Activated B cell treated with CpG ODN at 0.5 μM for 24 hours (primary cell): ENCODE measurements around the gene HLCS. TPM values are rescaled to one million over a fixed set of nuclear protein-coding genes. Genes with fewer than 3 reads are reported as not detected.

ENCODE experiments used
- ATAC-seq: fragments of 200-7000 bp; cut with Tn5 transposase; one replicate; pipeline ENCODE4 v1.10.0; 2021; ENCODE audit warnings: low read depth, mild to moderate bottlenecking, moderate library complexity
- CTCF ChIA-PET: fragments of 350-600 bp; sonication (Branson Sonifier 250); formaldehyde crosslinking; loops from one replicate; lab custom pipeline; 2021; ENCODE audit warnings: antibody characterized with exemption; lab: Charles Lee
- POLR2A ChIA-PET: fragments of 350-600 bp; sonication (Branson Sonifier 250); formaldehyde crosslinking; loops from one replicate; lab custom pipeline; 2021; ENCODE audit warnings: antibody characterized with exemption; lab: Charles Lee
- DNase-seq: peaks from one replicate; pipeline ENCODE4 v3.0.0; 2022
- H3K27ac Mint-ChIP-seq: one replicate; pipeline ENCODE4 v1.8.0; 2020; ENCODE audit warnings: mixed read lengths
- H3K27me3 Mint-ChIP-seq: one replicate; pipeline ENCODE4 v1.8.0; 2021; ENCODE audit warnings: mixed read lengths
- H3K36me3 Mint-ChIP-seq: one replicate; pipeline ENCODE4 v1.8.0; 2021; ENCODE audit warnings: low read depth, mixed read lengths
- H3K4me1 Mint-ChIP-seq: one replicate; pipeline ENCODE4 v1.8.0; 2021; ENCODE audit warnings: mixed read lengths
- H3K4me3 Mint-ChIP-seq: one replicate; pipeline ENCODE4 v1.8.0; 2020; ENCODE audit warnings: mild to moderate bottlenecking, mixed read lengths
- H3K9me3 Mint-ChIP-seq: one replicate; pipeline ENCODE4 v1.8.0; 2020; ENCODE audit warnings: mixed read lengths
- intact Hi-C: fragments of 100-400 bp; cut with micrococcal nuclease; formaldehyde crosslinking; loops from one replicate; pipeline ENCODE4 v1.15.1; 2024
- total RNA-seq: library from RNA; stranded (reverse); gene quantifications from 2 replicates; pipeline ENCODE4 v1.2.3, GENCODE V29; 2022
- TF ChIP-seq, protein P1 (sequence below): fragments of 200-600 bp; IDR thresholded peaks from one replicate; pipeline ENCODE4 v1.8.0; 2022; ENCODE audit warnings: antibody characterized with exemption, mild to moderate bottlenecking

Gene HLCS
- total RNA-seq, 1 donor from 2014 or later = 10.6 TPM

DNA sequence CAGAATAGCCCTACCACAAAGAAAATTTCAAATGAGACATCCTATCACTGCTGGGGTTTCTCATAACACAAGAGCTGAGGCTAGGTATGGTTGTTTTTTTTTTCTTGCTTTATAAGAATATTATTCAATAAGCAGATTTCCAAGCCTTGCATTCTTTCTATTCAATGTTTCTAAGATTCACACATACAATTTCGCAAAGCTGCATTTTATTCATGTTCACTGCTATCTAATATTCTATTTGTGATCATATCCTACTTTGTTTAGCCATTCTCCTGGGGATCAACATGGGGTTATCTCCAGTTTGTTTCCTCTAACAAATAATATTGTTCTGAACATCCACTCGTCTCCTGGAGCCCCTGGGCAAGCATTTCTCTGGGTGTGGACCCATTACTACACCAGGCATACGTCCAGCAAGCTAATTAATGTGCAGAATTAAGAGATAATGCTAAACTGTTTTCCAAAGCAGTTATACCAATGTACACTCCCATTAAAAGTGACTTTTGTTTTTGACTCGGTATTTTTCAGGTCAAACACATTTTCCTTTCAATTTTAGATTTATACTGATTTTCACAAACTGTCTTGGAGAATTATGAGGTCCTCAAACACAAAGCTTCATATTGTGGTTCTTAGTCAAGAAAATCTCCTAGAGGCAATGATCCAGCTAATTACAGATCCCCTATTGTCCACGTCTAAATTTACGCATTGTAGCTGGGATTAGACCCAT is 15.7 kb upstream of the HLCS start:
- ChIA-PET CTCF (no interaction called here), POLR2A (no interaction called here)
- Mint-ChIP-seq H3K9me3 (no peaks in the 10 kb centered on the region), H3K4me1 (peaks cover 18% of the 10 kb centered on the region), H3K36me3 (no peaks in the 10 kb centered on the region), H3K27ac (no peak overlapping the region), H3K4me3 (no peak overlapping the region), H3K27me3 (peaks cover 4% of the 10 kb centered on the region)
- ATAC-seq (no peak), DNase-seq (no peak)
- TF ChIP-seq, protein P1, sequence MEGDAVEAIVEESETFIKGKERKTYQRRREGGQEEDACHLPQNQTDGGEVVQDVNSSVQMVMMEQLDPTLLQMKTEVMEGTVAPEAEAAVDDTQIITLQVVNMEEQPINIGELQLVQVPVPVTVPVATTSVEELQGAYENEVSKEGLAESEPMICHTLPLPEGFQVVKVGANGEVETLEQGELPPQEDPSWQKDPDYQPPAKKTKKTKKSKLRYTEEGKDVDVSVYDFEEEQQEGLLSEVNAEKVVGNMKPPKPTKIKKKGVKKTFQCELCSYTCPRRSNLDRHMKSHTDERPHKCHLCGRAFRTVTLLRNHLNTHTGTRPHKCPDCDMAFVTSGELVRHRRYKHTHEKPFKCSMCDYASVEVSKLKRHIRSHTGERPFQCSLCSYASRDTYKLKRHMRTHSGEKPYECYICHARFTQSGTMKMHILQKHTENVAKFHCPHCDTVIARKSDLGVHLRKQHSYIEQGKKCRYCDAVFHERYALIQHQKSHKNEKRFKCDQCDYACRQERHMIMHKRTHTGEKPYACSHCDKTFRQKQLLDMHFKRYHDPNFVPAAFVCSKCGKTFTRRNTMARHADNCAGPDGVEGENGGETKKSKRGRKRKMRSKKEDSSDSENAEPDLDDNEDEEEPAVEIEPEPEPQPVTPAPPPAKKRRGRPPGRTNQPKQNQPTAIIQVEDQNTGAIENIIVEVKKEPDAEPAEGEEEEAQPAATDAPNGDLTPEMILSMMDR = no peak
- intact Hi-C loops = loop anchor here (10.0 kb wide), 1 partner anchor 827 kb away; the partner anchor contains the start of gene DOP1B

DNA sequence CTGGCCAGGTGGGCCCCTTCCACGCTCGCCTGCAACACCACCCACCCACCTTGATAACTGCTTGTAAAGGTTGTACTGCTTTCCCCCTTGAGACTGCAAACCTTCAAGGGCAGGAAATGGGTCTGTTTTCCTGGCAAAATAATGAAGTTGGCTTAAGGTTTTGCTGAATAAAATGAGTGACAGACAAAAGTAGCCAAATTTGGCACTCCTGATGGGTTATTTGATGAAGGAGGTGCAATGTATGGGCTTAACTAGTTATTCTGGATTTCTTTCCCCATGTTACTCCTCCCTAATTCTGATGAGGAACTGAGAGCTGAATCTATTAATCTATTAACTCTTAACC is 14.6 kb upstream of the HLCS start:
- H3K9me3 Mint-ChIP-seq = no peaks in the 10 kb centered on the region
- ATAC-seq (peak; percentile 6), DNase-seq (no peak)
- peaks cover 4% of the 10 kb centered on the region for H3K27me3 Mint-ChIP-seq
- ChIA-PET POLR2A (interaction anchor here (1.0 kb wide), 1 partner anchor 8 kb away, joined by 5 read pairs; no protein-coding TSS in a partner anchor), CTCF (interaction anchor here (1.0 kb wide), 1 partner anchor 14 kb away, joined by 3 read pairs; the partner anchor contains the start of gene HLCS)
- intact Hi-C loops = loop anchor here (10.0 kb wide), 1 partner anchor 826 kb away; the partner anchor contains the start of gene DOP1B
- H3K27ac Mint-ChIP-seq = peak overlapping the region; percentile 30
- no peaks in the 10 kb centered on the region for H3K36me3 Mint-ChIP-seq
- TF ChIP-seq, protein P1 = no peak
- peak overlapping the region; percentile 81 for H3K4me3 Mint-ChIP-seq
- peaks cover 24% of the 10 kb centered on the region for H3K4me1 Mint-ChIP-seq

DNA sequence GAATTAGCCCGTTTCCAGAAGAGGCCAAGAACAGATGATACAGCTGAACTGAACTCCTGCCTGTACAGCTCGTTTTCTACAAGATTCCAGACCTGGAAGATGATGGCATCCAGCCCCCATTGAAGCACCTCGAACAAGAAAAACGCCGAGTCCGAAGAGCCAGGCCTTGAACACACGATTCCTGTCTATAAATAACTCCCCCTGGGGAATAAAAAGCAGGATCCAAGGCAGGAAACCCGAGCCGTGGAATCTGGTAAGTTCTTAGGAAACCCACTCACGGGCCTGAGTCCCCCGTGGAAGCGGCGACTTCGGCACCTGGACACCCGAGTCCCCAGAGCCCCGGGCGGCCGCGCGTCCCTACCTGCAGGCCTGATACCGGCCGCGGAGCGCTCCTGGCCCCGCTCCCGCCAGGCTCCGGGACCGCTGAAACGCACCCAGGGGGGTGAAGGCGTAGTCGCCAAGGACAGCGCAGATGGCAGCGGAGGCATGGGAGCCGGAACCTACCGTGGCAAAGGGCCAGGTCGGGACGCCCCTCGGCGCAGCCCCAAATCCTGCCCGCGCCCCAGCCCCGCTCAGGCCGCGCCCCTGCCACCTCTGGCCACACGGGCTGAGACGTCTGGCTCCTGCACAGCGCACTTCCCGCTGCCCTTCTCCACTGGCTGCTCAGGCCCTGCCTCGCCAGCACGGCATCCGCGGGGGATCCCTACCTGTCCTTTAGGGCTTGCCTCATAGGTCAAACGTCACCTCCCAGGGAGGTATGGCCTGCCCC is 14.0 kb upstream of the HLCS start:
- Mint-ChIP-seq H3K4me3 (peak overlapping the region; percentile 81), H3K36me3 (no peaks in the 10 kb centered on the region), H3K4me1 (peaks cover 24% of the 10 kb centered on the region), H3K27me3 (peaks cover 4% of the 10 kb centered on the region), H3K27ac (peak overlapping the region; percentile 30), H3K9me3 (no peaks in the 10 kb centered on the region)
- ChIA-PET CTCF (interaction anchor here (1.0 to 2.3 kb wide), 3 partner anchors 9 to 29 kb away, joined by 3 to 17 read pairs (median 3); partner anchors contain the start of gene HLCS), POLR2A (interaction anchor here (1.0 to 1.8 kb wide), 2 partner anchors 9 to 15 kb away, joined by 5 to 7 read pairs; no protein-coding TSS in a partner anchor)
- intact Hi-C loops = loop anchor here (10.0 kb wide), 1 partner anchor 826 kb away; the partner anchor contains the start of gene DOP1B
- DNase-seq (no peak), ATAC-seq (peak; percentile 42)
- TF ChIP-seq, protein P1 = no peak

DNA sequence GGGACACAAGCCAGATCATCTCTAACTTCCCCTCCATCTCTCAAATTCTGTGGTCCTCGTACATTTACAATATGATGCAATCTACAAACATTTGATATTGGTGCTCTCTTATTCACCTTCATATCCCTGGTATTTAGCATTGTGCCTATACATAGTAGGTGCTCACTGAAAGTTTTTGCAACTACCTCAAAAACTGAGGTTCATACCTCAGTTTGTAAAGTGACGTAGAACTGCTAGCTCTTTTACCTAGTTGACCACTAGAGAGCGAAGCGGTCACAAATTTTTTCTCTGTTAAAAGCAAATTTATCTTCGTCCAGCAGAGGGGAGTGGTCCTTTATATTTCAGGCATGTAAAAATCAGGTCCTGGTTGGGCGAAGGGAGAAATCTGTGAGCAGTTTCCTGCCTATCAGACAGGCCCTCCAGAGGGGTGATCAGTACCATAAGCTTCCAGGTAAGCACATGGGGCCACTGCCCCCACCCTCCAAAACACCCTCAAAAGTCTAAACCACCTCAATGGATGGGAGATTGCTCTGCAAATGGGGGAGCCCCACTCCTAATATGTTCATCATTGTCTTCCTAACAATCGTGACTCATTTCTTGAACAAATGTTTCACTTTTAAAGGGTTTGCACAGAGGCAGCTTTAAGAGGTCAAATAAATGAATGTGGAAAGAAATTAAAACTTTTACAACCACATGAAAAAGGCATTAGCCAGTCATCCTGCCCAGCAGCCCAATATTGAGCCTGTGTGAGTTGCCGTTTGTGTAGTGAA is 10.6 kb upstream of the HLCS start:
- intact Hi-C loops = loop anchor here (1.0 to 10.0 kb wide), 5 partner anchors 12 to 188 kb away; partner anchors contain the start of genes PIGP and TTC3
- ChIA-PET POLR2A (interaction anchor here (0.6 to 2.4 kb wide), 7 partner anchors 10 to 735 kb away, joined by 3 to 21 read pairs (median 5); partner anchors contain the start of gene HLCS), CTCF (interaction anchor here (0.7 to 2.3 kb wide), 10 partner anchors 8 to 142 kb away, joined by 3 to 24 read pairs (median 3); partner anchors contain the start of gene HLCS)
- ATAC-seq = peak; percentile 84
- H3K27ac Mint-ChIP-seq = peak overlapping the region; percentile 57
- no peaks in the 10 kb centered on the region for H3K9me3 Mint-ChIP-seq
- peaks cover 4% of the 10 kb centered on the region for H3K27me3 Mint-ChIP-seq
- H3K4me3 Mint-ChIP-seq = peak overlapping the region; percentile 48
- no peaks in the 10 kb centered on the region for H3K36me3 Mint-ChIP-seq
- TF ChIP-seq, protein P1 = no peak
- DNase-seq = peak; percentile 30
- H3K4me1 Mint-ChIP-seq = peaks cover 24% of the 10 kb centered on the region
